Esophagus squamous epithelium (tissue), 4 donors: ENCODE data around the gene PTPN21.

Source experiments
- POLR2A ChIP-seq, 4 donors: fragments of 450-650 bp; IDR thresholded peaks; one replicate each; pipeline ENCODE4 v1.6.1; 2017; ENCODE audit warnings: antibody characterized with exemption in 4 of 4, mild to moderate bottlenecking in 4 of 4, moderate library complexity in 3 of 4
- TF ChIP-seq, protein P1 (sequence below), 6 experiments: fragments of 450-650 bp in 4 of 6; fragments of 200-600 bp in 2 of 6; sonication (generic) in 2 of 6; IDR thresholded peaks; one replicate each; pipeline ENCODE4 v1.5.1; 2016 to 2019; ENCODE audit warnings: antibody characterized with exemption in 6 of 6, mild to moderate bottlenecking in 4 of 6, moderate library complexity in 4 of 6

DNA sequence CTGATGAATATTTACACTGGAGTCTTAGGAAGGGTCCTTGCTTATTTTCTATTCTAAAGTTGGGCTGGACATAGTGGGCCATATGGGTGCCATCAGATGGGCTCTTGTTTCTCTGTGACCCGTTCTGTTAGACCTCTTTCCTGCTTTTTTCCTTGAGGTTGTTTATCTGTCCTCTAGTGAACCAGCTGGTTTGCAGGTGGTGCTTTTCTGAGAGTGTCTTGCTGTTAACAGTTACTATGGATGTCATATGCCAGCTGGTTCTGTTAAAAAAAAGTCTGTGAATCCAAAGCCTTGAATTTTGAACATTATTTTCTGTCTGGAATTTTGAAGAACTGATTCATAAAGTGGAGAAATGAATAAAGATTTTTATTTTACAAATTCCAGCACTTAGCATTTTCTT is 37.2 kb upstream of the PTPN21 start:
- TF ChIP-seq, protein P1, sequence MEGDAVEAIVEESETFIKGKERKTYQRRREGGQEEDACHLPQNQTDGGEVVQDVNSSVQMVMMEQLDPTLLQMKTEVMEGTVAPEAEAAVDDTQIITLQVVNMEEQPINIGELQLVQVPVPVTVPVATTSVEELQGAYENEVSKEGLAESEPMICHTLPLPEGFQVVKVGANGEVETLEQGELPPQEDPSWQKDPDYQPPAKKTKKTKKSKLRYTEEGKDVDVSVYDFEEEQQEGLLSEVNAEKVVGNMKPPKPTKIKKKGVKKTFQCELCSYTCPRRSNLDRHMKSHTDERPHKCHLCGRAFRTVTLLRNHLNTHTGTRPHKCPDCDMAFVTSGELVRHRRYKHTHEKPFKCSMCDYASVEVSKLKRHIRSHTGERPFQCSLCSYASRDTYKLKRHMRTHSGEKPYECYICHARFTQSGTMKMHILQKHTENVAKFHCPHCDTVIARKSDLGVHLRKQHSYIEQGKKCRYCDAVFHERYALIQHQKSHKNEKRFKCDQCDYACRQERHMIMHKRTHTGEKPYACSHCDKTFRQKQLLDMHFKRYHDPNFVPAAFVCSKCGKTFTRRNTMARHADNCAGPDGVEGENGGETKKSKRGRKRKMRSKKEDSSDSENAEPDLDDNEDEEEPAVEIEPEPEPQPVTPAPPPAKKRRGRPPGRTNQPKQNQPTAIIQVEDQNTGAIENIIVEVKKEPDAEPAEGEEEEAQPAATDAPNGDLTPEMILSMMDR (IDR thresholded peaks at IDR 0.05): no peak
- no peak for TF ChIP-seq POLR2A (IDR thresholded peaks at IDR 0.05)
